Choroid plexus epithelial cell (primary cell): ENCODE measurements around the gene PGF.

Experiments
- DNase-seq: peaks from one replicate; pipeline ENCODE4 v3.0.0-alpha.2; 2010; ENCODE audit warnings: low read depth
- H3K4me3 ChIP-seq: 2 replicates; pipeline ENCODE4 v1.5.1; 2011; ENCODE audit warnings: low read depth, mild to moderate bottlenecking, control low read depth, low read length, moderate library complexity
- CTCF ChIP-seq: conservative IDR thresholded peaks from 2 replicates; pipeline ENCODE4 v1.5.1; 2011; ENCODE audit warnings: low read depth, mild to moderate bottlenecking, control low read depth, inconsistent platforms, low read length, moderate library complexity

Gene PGF

GRCh38 chr14:74973003-74973653 is 17.7 kb upstream of the PGF start:
- no peak for TF ChIP-seq CTCF
- DNase-seq, result peak; percentile 58
- H3K4me3 ChIP-seq, result no peak overlapping the region

- no peak for DNase-seq
- no peak overlapping the region for H3K4me3 ChIP-seq
- no peak for TF ChIP-seq CTCF
These were observed 13.4 kb upstream of the PGF start for GRCh38 chr14:74968811-74969210.

- no peak overlapping the region for H3K4me3 ChIP-seq
- TF ChIP-seq CTCF, result no peak
- DNase-seq, result no peak
These were observed 10.2 kb upstream of the PGF start for GRCh38 chr14:74965486-74966153.

GRCh38 chr14:74964787-74965485 is 9.5 kb upstream of the PGF start:
- TF ChIP-seq CTCF, result no peak
- no peak for DNase-seq
- no peak overlapping the region for H3K4me3 ChIP-seq

GRCh38 chr14:74963705-74964271 is 8.4 kb upstream of the PGF start:
- TF ChIP-seq CTCF, result no peak
- H3K4me3 ChIP-seq, result no peak overlapping the region
- DNase-seq, result peak; percentile 84

GRCh38 chr14:74963178-74963704 is 7.8 kb upstream of the PGF start:
- TF ChIP-seq CTCF, result no peak
- no peak overlapping the region for H3K4me3 ChIP-seq
- DNase-seq, result no peak
